ENCODE results near the gene GALNT11.
A peak's percentile ranks its signal among the peaks of the same experiment; 100 is the strongest.
"Not testable (repeated sequence)": the region's sequence is repeated elsewhere in the genome, so short reads cannot be mapped to it uniquely, and the experiment has no call there.

The GALNT11 gene

GRCh38 chr7:152074673-152075072, 49.2 kb downstream of the GALNT11 start:
- Histone ChIP-seq H3K4me1 (ENCODE audit: control insufficient read depth, insufficient read depth, low read length) (peaks cover 7% of the 10 kb centered on the region; the same call in 1 of the 2 replicates), H3K4me3 (ENCODE audit: low read length) (no peak overlapping the region), H3K9me3 (ENCODE audit: control insufficient read depth, insufficient read depth, low read length) (no peaks in the 10 kb centered on the region), H3K27ac (ENCODE audit: low read length) (no peak overlapping the region), H3K36me3 (ENCODE audit: control insufficient read depth, insufficient read depth, low read length) (no peaks in the 10 kb centered on the region), H3K27me3 (ENCODE audit: control insufficient read depth, insufficient read depth, low read length) (no peaks in the 10 kb centered on the region)
- no CpG with 5 or more reads among the region's 2 CpGs for WGBS (ENCODE audit: insufficient coverage, insufficient read length)
- DNase-seq (ENCODE audit: low read depth, low spot score) = no peak

DNA sequence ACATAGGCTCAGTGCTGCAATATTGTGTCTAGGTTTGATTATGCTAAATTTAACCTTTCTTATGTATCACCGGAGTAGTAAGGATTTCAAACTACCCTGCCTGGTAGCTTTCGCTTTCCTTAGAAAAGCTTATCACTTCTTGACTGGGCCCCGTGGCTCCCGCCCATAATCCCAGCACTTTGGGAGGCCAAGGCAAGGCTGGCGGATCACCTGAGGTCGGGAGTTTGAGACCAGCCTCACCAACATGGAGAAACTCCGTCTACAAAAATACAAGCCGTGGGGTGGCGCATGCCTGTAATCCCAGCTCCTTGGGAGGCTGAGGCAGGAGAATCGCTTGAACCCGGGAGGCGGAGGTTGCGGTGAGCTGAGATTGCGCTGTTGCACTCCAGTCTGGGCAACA, 49.9 kb downstream of the GALNT11 start:
- H3K4me1 ChIP-seq (ENCODE audit: control insufficient read depth, insufficient read depth, low read length); H3K4me3 ChIP-seq (ENCODE audit: low read length); H3K27ac ChIP-seq (ENCODE audit: low read length); H3K27me3 ChIP-seq (ENCODE audit: control insufficient read depth, insufficient read depth, low read length); H3K9me3 ChIP-seq (ENCODE audit: control insufficient read depth, insufficient read depth, low read length); DNase-seq (ENCODE audit: low read depth, low spot score); H3K36me3 ChIP-seq (ENCODE audit: control insufficient read depth, insufficient read depth, low read length): not testable (repeated sequence)
- no CpG with 5 or more reads among the region's 14 CpGs for WGBS (ENCODE audit: insufficient coverage, insufficient read length)

DNA sequence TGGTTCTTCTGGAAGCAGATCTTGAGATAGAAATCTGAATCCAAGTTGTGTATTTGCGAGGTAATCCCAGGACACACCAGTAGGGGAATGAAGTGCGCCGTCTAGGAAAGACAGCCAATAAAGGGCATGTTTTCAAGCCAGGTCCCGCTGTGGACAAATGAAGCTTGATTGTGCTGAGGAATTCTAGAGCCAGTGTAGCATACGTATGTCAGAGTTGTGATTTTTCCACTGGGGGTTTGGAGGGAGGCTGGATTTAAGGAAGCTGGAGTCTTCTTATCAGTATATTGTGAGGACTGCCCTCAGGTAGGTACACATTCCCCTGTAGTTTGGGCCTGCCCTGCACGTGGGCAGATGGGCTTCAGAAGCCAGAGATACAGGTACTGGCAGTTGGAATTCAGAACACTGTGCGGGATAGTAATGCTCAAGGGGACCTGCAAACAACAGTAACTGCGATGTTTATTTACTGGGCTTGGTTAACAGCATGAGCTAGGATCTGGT, 50.9 kb downstream of the GALNT11 start:
- no CpG with 5 or more reads among the region's 8 CpGs for WGBS (ENCODE audit: insufficient coverage, insufficient read length)
- H3K27me3 ChIP-seq (ENCODE audit: control insufficient read depth, insufficient read depth, low read length) = no peaks in the 10 kb centered on the region
- no peaks in the 10 kb centered on the region for H3K36me3 ChIP-seq (ENCODE audit: control insufficient read depth, insufficient read depth, low read length)
- no peak overlapping the region for H3K27ac ChIP-seq (ENCODE audit: low read length)
- peaks cover 7% of the 10 kb centered on the region; the same call in 1 of the 2 replicates for H3K4me1 ChIP-seq (ENCODE audit: control insufficient read depth, insufficient read depth, low read length)
- H3K9me3 ChIP-seq (ENCODE audit: control insufficient read depth, insufficient read depth, low read length) = no peaks in the 10 kb centered on the region
- no peak overlapping the region for H3K4me3 ChIP-seq (ENCODE audit: low read length)
- peak; percentile 50 for DNase-seq (ENCODE audit: low read depth, low spot score)

DNA sequence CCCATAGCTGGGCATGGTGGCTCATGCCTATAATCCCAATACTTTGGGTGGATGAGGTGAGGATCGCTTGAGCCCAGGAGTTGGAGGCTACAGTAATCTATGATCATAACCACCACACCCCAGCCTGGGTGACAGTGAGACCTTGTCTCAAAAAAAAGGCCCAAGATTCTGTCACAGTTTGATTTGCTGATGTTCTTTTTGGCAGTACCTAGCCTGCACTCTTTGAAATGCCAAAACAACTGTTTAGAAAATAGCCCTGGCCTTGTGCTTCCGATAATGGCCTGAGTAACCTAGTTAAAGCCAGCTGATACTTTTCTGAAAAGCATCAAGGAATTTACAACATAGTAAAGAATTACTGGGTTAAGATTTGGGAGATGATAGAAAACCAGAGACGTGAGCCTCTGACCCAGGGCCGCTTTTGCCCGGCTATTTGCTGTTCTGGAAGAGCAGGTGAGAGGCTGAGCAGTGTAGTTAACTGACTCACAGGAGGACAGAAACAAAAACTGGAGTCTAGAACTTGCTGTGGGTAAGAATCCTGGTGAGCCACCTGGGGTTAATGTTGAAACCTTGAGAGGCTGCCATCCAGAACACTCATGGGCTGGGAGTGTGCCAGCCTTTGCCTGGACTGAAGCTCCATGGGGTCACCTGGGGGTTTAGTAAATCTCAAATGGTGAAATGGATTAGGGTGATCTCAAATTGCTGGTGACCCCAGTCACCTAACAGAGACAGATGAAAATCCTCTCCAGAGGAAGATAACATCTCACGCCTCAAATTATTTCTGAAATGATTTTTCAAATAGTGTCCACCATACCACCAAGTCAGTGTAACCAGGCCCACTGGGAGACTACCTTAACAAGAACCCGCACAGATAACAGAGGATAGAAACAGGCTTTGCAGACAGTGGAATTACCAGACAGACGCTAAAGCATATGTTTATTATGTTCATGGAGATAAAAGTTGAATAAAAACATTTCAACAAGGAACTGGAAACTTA, 51.8 kb downstream of the GALNT11 start:
- H3K4me1 ChIP-seq (ENCODE audit: control insufficient read depth, insufficient read depth, low read length) = peaks cover 7% of the 10 kb centered on the region; the same call in 1 of the 2 replicates
- H3K27ac ChIP-seq (ENCODE audit: low read length) = no peak overlapping the region
- H3K36me3 ChIP-seq (ENCODE audit: control insufficient read depth, insufficient read depth, low read length) = no peaks in the 10 kb centered on the region
- WGBS (ENCODE audit: insufficient coverage, insufficient read length) = no CpG with 5 or more reads among the region's 8 CpGs
- no peaks in the 10 kb centered on the region for H3K27me3 ChIP-seq (ENCODE audit: control insufficient read depth, insufficient read depth, low read length)
- no peaks in the 10 kb centered on the region for H3K9me3 ChIP-seq (ENCODE audit: control insufficient read depth, insufficient read depth, low read length)
- no peak overlapping the region for H3K4me3 ChIP-seq (ENCODE audit: low read length)
- no peak for DNase-seq (ENCODE audit: low read depth, low spot score)

DNA sequence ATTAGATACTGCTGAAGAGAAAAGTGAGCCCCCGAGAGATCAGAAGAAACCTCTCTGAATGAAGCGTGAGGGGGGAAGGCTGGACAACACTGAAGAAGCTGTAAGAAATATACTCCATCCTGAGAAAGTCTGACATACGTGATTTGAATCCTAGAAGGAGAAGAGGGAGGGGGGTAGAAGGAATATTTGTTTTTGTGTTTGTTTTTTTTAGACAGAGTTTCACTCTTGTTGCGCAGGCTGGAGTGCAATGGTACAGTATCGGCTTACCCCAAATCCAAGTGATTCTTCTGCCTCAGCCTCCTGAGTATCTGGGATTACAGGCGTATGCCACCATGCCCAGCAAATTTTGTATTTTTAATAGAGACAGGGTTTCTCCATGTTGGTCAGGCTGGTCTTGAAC, 52.6 kb downstream of the GALNT11 start:
- WGBS (ENCODE audit: insufficient coverage, insufficient read length) = no CpG with 5 or more reads among the region's 6 CpGs
- no peaks in the 10 kb centered on the region for H3K36me3 ChIP-seq (ENCODE audit: control insufficient read depth, insufficient read depth, low read length)
- H3K27me3 ChIP-seq (ENCODE audit: control insufficient read depth, insufficient read depth, low read length) = no peaks in the 10 kb centered on the region
- DNase-seq (ENCODE audit: low read depth, low spot score) = no peak
- H3K4me3 ChIP-seq (ENCODE audit: low read length) = no peak overlapping the region
- H3K27ac ChIP-seq (ENCODE audit: low read length) = no peak overlapping the region
- peaks cover 7% of the 10 kb centered on the region; the same call in 1 of the 2 replicates for H3K4me1 ChIP-seq (ENCODE audit: control insufficient read depth, insufficient read depth, low read length)
- no peaks in the 10 kb centered on the region for H3K9me3 ChIP-seq (ENCODE audit: control insufficient read depth, insufficient read depth, low read length)

- Histone ChIP-seq H3K4me1 (ENCODE audit: control insufficient read depth, insufficient read depth, low read length) (peaks cover 7% of the 10 kb centered on the region; the same call in 1 of the 2 replicates), H3K9me3 (ENCODE audit: control insufficient read depth, insufficient read depth, low read length) (no peaks in the 10 kb centered on the region), H3K36me3 (ENCODE audit: control insufficient read depth, insufficient read depth, low read length) (no peaks in the 10 kb centered on the region), H3K4me3 (ENCODE audit: low read length) (no peak overlapping the region), H3K27ac (ENCODE audit: low read length) (no peak overlapping the region), H3K27me3 (ENCODE audit: control insufficient read depth, insufficient read depth, low read length) (no peaks in the 10 kb centered on the region)
- DNase-seq (ENCODE audit: low read depth, low spot score) = no peak
- WGBS (ENCODE audit: insufficient coverage, insufficient read length) = no CpG with 5 or more reads among the region's 3 CpGs
These were observed 53.3 kb downstream of the GALNT11 start for GRCh38 chr7:152078786-152079185.

- DNase-seq (ENCODE audit: low read depth, low spot score) = no peak
- no peaks in the 10 kb centered on the region for H3K36me3 ChIP-seq (ENCODE audit: control insufficient read depth, insufficient read depth, low read length)
- peaks cover 2% of the 10 kb centered on the region; the same call in 1 of the 2 replicates for H3K4me1 ChIP-seq (ENCODE audit: control insufficient read depth, insufficient read depth, low read length)
- H3K27me3 ChIP-seq (ENCODE audit: control insufficient read depth, insufficient read depth, low read length) = no peaks in the 10 kb centered on the region
- WGBS (ENCODE audit: insufficient coverage, insufficient read length) = no CpG with 5 or more reads among the region's 4 CpGs
- no peak overlapping the region for H3K4me3 ChIP-seq (ENCODE audit: low read length)
- no peaks in the 10 kb centered on the region for H3K9me3 ChIP-seq (ENCODE audit: control insufficient read depth, insufficient read depth, low read length)
- no peak overlapping the region for H3K27ac ChIP-seq (ENCODE audit: low read length)
These were observed 55.6 kb downstream of the GALNT11 start for GRCh38 chr7:152081088-152081487.

- H3K9me3 ChIP-seq (ENCODE audit: control insufficient read depth, insufficient read depth, low read length); H3K4me3 ChIP-seq (ENCODE audit: low read length); H3K27ac ChIP-seq (ENCODE audit: low read length); DNase-seq (ENCODE audit: low read depth, low spot score); H3K4me1 ChIP-seq (ENCODE audit: control insufficient read depth, insufficient read depth, low read length); H3K36me3 ChIP-seq (ENCODE audit: control insufficient read depth, insufficient read depth, low read length); H3K27me3 ChIP-seq (ENCODE audit: control insufficient read depth, insufficient read depth, low read length): not testable (repeated sequence)
- WGBS (ENCODE audit: insufficient coverage, insufficient read length) = no CpG with 5 or more reads among the region's 6 CpGs
These were observed 56.7 kb downstream of the GALNT11 start for GRCh38 chr7:152082073-152082721.

DNA sequence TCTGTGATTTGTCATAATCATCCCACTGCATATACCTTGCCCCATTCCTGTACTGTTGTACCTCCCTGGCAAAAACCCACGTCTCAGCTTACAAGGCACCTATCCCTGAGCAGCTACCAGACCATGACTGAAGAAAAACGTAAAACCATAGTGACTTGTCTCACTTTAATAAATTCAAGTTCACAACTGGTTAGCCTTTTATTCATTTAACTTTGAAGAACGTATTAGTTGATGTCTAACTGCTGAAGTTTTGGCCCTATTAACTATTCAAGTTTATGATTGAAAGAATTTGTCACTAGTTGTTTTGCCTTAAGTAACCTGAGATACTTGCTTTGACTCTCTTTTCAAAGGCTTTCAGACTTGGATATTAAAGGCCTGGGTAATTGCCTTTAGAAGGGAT, 59.7 kb downstream of the GALNT11 start:
- no CpG with 5 or more reads among the region's 3 CpGs for WGBS (ENCODE audit: insufficient coverage, insufficient read length)

GRCh38 chr7:152086513-152086912, 61.0 kb downstream of the GALNT11 start:
- no peaks in the 10 kb centered on the region for H3K36me3 ChIP-seq (ENCODE audit: control insufficient read depth, insufficient read depth, low read length)
- H3K4me1 ChIP-seq (ENCODE audit: control insufficient read depth, insufficient read depth, low read length) = no peaks in the 10 kb centered on the region
- H3K27ac ChIP-seq (ENCODE audit: low read length) = no peak overlapping the region
- no peak overlapping the region for H3K4me3 ChIP-seq (ENCODE audit: low read length)
- H3K27me3 ChIP-seq (ENCODE audit: control insufficient read depth, insufficient read depth, low read length) = no peaks in the 10 kb centered on the region
- DNase-seq (ENCODE audit: low read depth, low spot score) = no peak
- peaks cover 3% of the 10 kb centered on the region for H3K9me3 ChIP-seq (ENCODE audit: control insufficient read depth, insufficient read depth, low read length)
- WGBS (ENCODE audit: insufficient coverage, insufficient read length) = no CpG with 5 or more reads among the region's 1 CpG

More for the DNA sequence above, 59.7 kb downstream of the GALNT11 start:
- peaks cover 3% of the 10 kb centered on the region for H3K9me3 ChIP-seq (ENCODE audit: control insufficient read depth, insufficient read depth, low read length)
- no peak for DNase-seq (ENCODE audit: low read depth, low spot score)
- no peaks in the 10 kb centered on the region for H3K27me3 ChIP-seq (ENCODE audit: control insufficient read depth, insufficient read depth, low read length)
- no peak overlapping the region for H3K4me3 ChIP-seq (ENCODE audit: low read length)
- no peak overlapping the region for H3K27ac ChIP-seq (ENCODE audit: low read length)
- no peaks in the 10 kb centered on the region for H3K36me3 ChIP-seq (ENCODE audit: control insufficient read depth, insufficient read depth, low read length)
- H3K4me1 ChIP-seq (ENCODE audit: control insufficient read depth, insufficient read depth, low read length) = no peaks in the 10 kb centered on the region

Measured in iPS DF 6.9 (cell line).